ENCODE results near the gene FIGNL1.

Gene FIGNL1

GRCh38 chr7:50449881-50450589 lies at the start of gene FIGNL1:
TSS of gene FIGNL1 (minus strand) at chr7:50450350. CDS start at chr7:50447287, 3,063 bp downstream.
- DNase-seq = peak; percentile 78 to 89

GRCh38 chr7:50499092-50499491 lies 48.9 kb upstream of the FIGNL1 start:
- DNase-seq = no peak

- no peak for DNase-seq
Observed at GRCh38 chr7:50497968-50498367, 47.8 kb upstream of the FIGNL1 start.

- no peak for DNase-seq
Observed at GRCh38 chr7:50497068-50497642, 47.0 kb upstream of the FIGNL1 start.

- DNase-seq = no peak
Observed at GRCh38 chr7:50496569-50496968, 46.4 kb upstream of the FIGNL1 start.

GRCh38 chr7:50495746-50496145 lies 45.6 kb upstream of the FIGNL1 start:
- DNase-seq = no peak

GRCh38 chr7:50492770-50493519 lies 42.8 kb upstream of the FIGNL1 start:
- no peak for DNase-seq

GRCh38 chr7:50491943-50492342 lies 41.8 kb upstream of the FIGNL1 start:
- DNase-seq = no peak

- no peak for DNase-seq
Observed at GRCh38 chr7:50491209-50491608, 41.1 kb upstream of the FIGNL1 start.

GRCh38 chr7:50488379-50488778 lies 38.2 kb upstream of the FIGNL1 start:
- no peak for DNase-seq

- DNase-seq = no peak
Observed at GRCh38 chr7:50486512-50486911, 36.4 kb upstream of the FIGNL1 start.

- DNase-seq = no peak
Observed at GRCh38 chr7:50481867-50482266, 31.7 kb upstream of the FIGNL1 start.

- no peak for DNase-seq
Observed at GRCh38 chr7:50480797-50481196, 30.6 kb upstream of the FIGNL1 start.

GRCh38 chr7:50479743-50480517 lies 29.8 kb upstream of the FIGNL1 start:
- DNase-seq = no peak

- peak; percentile 25 to 30 for DNase-seq
Observed at GRCh38 chr7:50477640-50478039, 27.5 kb upstream of the FIGNL1 start.

- no peak for DNase-seq
Observed at GRCh38 chr7:50476953-50477625, 26.9 kb upstream of the FIGNL1 start.

- DNase-seq = no peak
Observed at GRCh38 chr7:50475340-50475739, 25.2 kb upstream of the FIGNL1 start.

GRCh38 chr7:50474382-50475160 lies 24.4 kb upstream of the FIGNL1 start:
- DNase-seq = no peak

- DNase-seq = no peak
Observed at GRCh38 chr7:50473531-50473930, 23.4 kb upstream of the FIGNL1 start.

- no peak for DNase-seq
Observed at GRCh38 chr7:50472427-50472826, 22.3 kb upstream of the FIGNL1 start.

- no peak for DNase-seq
Observed at GRCh38 chr7:50471970-50472369, 21.8 kb upstream of the FIGNL1 start.
